Measurements from ENCODE around the gene UFM1.
"Not testable (repeated sequence)": the region's sequence is repeated elsewhere in the genome, so short reads cannot be mapped to it uniquely, and the experiment has no call there.

Gene UFM1

GRCh38 chr13:38363746-38364145 is 14.1 kb downstream of the UFM1 start:
- FAIRE-seq; DNase-seq (ENCODE audit: insufficient read length, low spot score): not testable (repeated sequence)

- DNase-seq (ENCODE audit: insufficient read length, low spot score) (no peak), FAIRE-seq (no peak)
These were observed 16.0 kb downstream of the UFM1 start for GRCh38 chr13:38365661-38366060.

DNA sequence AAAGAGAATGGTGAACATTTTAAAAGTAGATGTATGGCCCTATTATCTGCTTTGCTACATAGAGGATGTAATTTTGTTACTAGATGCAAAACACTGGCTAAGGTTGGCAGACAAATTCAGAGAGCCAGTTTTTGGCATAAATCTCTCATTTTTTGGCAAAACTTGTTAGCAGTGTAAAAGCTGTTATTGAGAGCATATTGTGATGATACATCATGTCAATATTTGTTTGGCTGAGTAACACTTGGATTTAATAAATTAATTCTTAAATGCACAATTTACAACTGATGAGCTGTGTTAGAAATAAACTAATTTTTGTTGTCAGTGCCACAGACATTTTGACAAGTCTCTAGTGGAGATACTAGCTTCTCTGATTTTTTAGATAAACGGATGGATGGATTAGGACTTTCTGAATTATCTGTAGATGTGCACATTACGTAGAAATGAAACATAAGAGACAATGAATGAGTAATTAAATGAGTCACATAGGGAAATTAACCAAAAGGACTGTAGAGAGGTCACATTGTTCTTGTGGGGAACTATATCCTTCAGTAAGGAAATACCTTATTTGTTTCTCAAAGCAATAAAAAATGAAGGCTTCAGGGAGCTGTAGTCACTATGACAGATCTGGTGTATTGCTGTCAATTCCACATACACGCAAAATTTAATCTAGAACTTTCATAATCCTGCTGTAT is 17.4 kb downstream of the UFM1 start:
- FAIRE-seq (no peak), DNase-seq (ENCODE audit: insufficient read length, low spot score) (no peak)

DNA sequence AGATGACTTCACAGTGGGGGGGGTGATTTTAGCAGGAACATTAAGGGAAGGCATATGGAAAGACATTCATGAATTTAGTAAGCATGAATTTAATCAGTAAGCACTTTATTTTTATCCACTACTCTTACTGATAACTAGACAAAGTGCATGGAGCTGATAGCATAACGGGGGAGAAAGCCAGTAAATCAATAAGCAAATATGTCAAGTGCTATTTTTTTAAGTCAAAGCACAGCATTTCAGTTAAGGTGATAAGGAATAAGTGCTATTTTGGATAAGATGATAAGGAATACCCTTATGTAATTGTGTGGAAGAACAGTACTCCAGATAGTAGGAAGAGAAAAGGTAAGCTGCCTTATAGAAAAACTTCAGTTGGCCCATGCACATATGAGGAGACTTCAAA is 19.4 kb downstream of the UFM1 start:
- DNase-seq (ENCODE audit: insufficient read length, low spot score), result no peak
- no peak for FAIRE-seq

- not testable (repeated sequence) for DNase-seq (ENCODE audit: insufficient read length, low spot score)
These were observed 20.4 kb downstream of the UFM1 start for GRCh38 chr13:38370096-38370495.

GRCh38 chr13:38372820-38373383 is 23.3 kb downstream of the UFM1 start:
- FAIRE-seq (no peak), DNase-seq (ENCODE audit: insufficient read length, low spot score) (no peak)

More at GRCh38 chr13:38370096-38370495, 20.4 kb downstream of the UFM1 start:
- FAIRE-seq, result not testable (repeated sequence)

DNA sequence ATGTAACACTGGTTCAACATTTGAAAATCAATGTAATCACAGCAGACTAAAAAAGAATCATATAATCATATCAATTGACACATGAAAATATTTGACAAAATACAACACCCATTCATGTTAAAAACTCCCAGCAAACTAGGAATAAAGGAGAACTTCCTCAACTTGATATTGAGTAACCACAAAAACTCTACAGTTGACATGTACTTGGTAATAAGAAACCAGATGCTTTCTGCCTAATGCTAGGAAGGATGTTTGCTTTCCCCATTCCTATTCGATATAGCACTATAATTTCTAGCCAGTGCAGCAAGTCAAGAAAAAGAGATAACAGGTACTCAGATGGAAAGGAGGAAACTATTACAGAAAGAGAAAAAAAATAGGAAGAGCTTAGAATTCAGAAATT is 26.9 kb downstream of the UFM1 start:
- FAIRE-seq, result peak; percentile 52
- no peak for DNase-seq (ENCODE audit: insufficient read length, low spot score)

DNA sequence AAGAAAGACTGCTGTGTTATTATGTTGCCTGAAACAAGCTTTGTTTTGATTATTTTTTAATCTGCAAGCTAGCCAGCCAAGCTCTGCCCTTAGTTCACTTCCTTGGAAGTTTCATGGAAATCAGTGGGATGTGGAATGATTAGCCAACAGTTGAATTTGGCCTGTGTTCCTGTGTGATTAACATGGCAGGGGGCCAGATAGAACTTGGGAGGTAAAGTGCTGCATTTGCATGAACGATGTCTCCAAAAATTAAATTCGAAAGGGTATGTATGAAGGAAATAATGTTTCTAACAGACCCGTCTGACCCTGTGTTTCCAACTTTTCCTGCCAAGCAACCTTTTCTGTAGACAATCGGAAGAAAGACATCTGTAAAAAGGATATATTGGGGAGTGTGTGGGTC is 32.2 kb downstream of the UFM1 start:
- FAIRE-seq (no peak), DNase-seq (ENCODE audit: insufficient read length, low spot score) (no peak)

DNA sequence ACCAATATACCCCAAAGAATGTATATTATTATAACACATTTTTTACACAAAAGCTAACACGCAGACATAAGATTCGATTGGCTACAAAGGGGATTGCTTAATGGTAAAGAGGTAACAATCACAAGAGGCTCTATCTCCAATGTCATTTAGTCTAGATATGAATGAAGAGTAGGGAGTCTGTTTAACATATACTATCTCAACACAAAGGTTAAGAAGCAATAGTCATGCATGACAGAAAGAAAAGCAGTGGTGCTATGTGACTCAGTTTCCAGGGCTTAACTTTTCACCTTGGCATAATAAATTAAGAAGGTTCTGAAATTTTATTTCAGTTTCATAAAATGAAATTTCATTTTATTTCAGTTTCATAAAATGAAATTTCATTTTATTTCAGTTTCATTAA is 33.3 kb downstream of the UFM1 start:
- FAIRE-seq (no peak), DNase-seq (ENCODE audit: insufficient read length, low spot score) (no peak)

DNA sequence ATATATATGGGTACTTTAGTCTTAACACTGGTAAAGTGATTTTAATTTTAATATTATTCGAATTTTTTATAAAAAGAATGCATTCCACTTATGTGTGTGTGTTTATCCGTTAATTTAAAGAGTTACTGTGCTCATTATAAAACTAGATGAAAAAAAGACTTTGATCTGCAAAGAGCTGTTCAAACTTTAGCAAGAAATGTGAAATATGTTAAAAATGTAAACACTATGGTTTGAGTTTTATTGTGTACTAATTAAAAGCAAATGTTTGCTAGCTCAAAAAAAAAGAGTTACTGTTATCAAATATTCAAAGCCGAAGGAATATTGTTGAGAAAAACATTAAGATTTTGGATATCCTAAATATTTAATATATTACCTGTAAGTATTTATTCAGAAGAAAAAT is 34.5 kb downstream of the UFM1 start:
- DNase-seq (ENCODE audit: insufficient read length, low spot score), result no peak
- no peak for FAIRE-seq

DNA sequence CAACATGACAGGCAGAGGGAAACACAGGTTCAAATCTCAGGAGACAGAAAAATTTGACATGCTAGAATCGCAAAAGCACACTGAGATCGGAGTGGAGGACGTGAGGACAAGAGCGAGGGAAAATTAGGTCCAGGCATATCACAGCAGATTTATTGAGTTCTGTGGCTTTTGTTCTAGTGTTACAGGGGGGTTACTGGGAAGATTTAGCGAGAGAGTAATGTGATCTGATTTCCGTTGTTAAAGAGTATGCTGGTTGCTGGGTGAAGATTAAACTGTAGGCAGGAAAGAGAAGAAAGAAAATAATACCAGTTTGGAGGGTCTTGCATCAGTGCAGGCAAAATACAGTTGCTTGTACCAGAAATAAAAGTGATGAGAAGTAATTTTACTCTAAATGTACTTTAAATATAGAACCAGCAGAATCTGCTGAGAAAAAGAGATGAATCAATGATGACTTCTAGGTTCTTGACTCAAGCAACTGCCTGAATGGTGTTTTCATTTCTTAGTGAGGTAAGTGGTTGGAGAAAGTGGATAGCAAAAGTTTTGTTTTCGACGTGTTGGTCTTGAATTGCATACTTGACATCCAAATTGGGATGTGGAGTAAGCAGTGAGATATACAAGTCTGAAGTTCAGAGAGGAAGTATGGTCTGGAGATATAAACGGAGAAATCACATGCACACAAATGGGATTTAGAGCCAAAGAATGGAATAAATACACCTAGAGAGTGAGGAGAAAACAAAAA is 35.7 kb downstream of the UFM1 start:
- no peak for FAIRE-seq
- DNase-seq (ENCODE audit: insufficient read length, low spot score), result no peak

DNA sequence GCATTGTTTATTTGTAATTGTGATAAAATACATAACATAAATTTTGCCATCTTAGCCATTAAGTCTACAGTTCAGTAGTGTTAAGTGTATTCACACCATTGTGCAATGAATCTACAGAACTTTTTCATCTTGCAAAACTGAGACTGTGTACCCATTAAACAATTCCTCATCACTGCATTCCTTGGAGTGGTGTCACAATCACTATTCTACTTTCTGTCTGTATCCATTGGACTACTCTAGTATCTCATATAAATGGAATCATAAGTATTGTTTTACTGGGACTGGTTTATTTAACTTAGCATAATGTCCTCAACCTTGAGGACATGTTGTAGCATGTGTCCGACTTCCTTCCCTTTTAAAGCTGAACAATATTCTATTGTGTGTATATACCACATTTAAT is 36.8 kb downstream of the UFM1 start:
- DNase-seq (ENCODE audit: insufficient read length, low spot score) (no peak), FAIRE-seq (no peak)

DNA sequence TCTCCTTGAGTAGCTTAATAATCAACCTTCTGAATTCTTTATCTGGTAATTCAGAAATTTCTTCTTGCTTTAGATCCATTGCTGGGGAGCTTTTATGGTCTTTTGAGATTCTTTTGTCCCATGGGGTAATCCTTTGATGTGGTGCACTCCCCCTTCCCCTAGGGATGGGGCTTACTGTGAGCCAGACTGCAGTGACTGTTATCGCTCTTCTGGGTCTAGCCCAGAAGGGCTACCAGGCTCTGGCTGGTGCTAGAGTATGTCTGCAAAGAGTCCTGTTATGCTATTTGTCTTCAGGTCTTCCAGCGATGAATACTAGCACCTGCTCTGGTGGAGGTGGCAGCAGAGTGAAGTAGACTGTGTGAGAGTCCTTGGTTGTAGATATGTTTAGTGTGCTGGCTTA is 41.7 kb downstream of the UFM1 start:
- FAIRE-seq (no peak), DNase-seq (ENCODE audit: insufficient read length, low spot score) (no peak)

- no peak for DNase-seq (ENCODE audit: insufficient read length, low spot score)
- no peak for FAIRE-seq
These were observed 45.3 kb downstream of the UFM1 start for GRCh38 chr13:38394777-38395496.

DNA sequence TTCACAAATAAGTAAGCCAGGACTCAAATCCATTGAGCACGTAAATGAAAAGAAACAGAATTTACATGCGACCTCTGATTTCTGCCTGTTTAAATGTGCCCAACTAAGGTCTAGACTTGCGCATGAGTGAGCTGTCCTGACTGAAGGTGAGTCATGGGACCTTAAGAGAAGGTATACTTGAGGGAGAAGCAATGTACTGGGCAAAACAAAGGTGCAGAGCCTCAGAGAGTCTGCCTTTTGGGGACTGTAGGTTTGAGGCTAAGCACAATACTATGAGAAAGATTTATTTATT is 45.8 kb downstream of the UFM1 start:
- DNase-seq (ENCODE audit: insufficient read length, low spot score) (no peak), FAIRE-seq (no peak)

GRCh38 chr13:38398711-38399493 is 49.3 kb downstream of the UFM1 start:
- FAIRE-seq (no peak), DNase-seq (ENCODE audit: insufficient read length, low spot score) (no peak)

GRCh38 chr13:38399535-38399934 is 49.9 kb downstream of the UFM1 start:
- DNase-seq (ENCODE audit: insufficient read length, low spot score), result no peak
- no peak for FAIRE-seq

GRCh38 chr13:38401276-38401675 is 51.6 kb downstream of the UFM1 start:
- no peak for DNase-seq (ENCODE audit: insufficient read length, low spot score)
- FAIRE-seq, result no peak

DNA sequence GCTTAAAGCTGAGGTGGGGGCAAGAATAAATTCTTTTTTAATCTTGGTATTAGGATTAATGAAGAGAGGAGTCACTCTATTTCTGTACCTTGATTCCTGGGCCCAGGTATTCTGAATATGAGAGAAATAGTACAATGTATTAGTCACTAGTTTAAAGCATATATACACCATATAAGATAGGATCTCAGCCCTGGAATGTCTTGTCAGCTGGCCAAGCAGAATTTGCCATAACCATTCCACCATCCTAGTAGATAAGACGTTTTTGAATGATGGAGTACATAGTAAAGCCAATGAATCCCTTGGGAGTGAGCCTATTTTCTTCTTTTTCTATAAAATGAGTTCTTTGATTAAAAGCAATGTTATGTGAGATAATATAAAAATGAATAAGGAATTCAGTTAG is 55.6 kb downstream of the UFM1 start:
- no peak for FAIRE-seq
- DNase-seq (ENCODE audit: insufficient read length, low spot score), result no peak

- DNase-seq (ENCODE audit: insufficient read length, low spot score) (no peak), FAIRE-seq (no peak)
These were observed 60.1 kb downstream of the UFM1 start for GRCh38 chr13:38409771-38410170.

DNA sequence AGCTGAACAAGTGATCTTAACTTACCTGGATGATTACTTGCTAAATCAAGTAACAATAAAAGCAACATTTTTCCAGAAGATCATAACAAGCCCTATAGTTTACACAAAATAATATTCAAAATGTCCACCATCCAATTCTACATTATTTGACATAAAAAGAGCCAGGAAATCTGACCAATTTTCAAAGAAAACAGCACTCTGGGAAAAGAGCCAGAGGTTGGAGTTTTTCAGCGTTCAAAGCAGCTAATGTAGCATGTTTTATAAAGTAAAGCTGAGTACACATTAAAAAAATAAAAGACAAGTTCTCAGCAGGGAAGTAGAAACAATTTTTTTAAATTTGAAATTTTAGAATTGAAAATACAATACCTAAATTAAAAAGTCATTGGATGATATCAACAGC is 62.6 kb downstream of the UFM1 start:
- DNase-seq (ENCODE audit: insufficient read length, low spot score) (no peak), FAIRE-seq (no peak)

Measured in GM19239 (cell line).